GM06990 (cell line): ENCODE data around the gene SNTG2.

Experiments
- DNase-seq: peaks from one replicate; pipeline ENCODE4 v3.0.0-alpha.2; 2011; ENCODE audit not compliant: insufficient read length; ENCODE audit errors: extremely low read depth
- H3K27me3 ChIP-seq: replicated peaks from 2 replicates; pipeline ENCODE4 v1.6.0; 2011; ENCODE audit warnings: low read length; ENCODE audit not compliant: control insufficient read depth, insufficient read depth
- H3K36me3 ChIP-seq: 2 replicates; pipeline ENCODE4 v1.5.1; 2011; ENCODE audit warnings: low read length; ENCODE audit not compliant: control insufficient read depth, insufficient read depth
- H3K4me3 ChIP-seq: replicated peaks from 2 replicates; pipeline ENCODE4 v1.5.1; 2011; ENCODE audit warnings: low read depth, mild to moderate bottlenecking, control low read depth, low read length
- TF ChIP-seq, protein P1 (sequence below): IDR thresholded peaks from 2 replicates; pipeline ENCODE4 v1.5.1; 2011; ENCODE audit warnings: low read length, control low read depth, mild to moderate bottlenecking, inconsistent platforms; ENCODE audit not compliant: insufficient read depth, poor library complexity, severe bottlenecking

Gene SNTG2

GRCh38 chr2:1053786-1054185 is 103.1 kb downstream of the SNTG2 start:
- Histone ChIP-seq H3K4me3 (no peak overlapping the region), H3K27me3 (no peaks in the 10 kb centered on the region), H3K36me3 (no peaks in the 10 kb centered on the region)
- TF ChIP-seq, protein P1, sequence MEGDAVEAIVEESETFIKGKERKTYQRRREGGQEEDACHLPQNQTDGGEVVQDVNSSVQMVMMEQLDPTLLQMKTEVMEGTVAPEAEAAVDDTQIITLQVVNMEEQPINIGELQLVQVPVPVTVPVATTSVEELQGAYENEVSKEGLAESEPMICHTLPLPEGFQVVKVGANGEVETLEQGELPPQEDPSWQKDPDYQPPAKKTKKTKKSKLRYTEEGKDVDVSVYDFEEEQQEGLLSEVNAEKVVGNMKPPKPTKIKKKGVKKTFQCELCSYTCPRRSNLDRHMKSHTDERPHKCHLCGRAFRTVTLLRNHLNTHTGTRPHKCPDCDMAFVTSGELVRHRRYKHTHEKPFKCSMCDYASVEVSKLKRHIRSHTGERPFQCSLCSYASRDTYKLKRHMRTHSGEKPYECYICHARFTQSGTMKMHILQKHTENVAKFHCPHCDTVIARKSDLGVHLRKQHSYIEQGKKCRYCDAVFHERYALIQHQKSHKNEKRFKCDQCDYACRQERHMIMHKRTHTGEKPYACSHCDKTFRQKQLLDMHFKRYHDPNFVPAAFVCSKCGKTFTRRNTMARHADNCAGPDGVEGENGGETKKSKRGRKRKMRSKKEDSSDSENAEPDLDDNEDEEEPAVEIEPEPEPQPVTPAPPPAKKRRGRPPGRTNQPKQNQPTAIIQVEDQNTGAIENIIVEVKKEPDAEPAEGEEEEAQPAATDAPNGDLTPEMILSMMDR = no peak
- DNase-seq = no peak

DNA sequence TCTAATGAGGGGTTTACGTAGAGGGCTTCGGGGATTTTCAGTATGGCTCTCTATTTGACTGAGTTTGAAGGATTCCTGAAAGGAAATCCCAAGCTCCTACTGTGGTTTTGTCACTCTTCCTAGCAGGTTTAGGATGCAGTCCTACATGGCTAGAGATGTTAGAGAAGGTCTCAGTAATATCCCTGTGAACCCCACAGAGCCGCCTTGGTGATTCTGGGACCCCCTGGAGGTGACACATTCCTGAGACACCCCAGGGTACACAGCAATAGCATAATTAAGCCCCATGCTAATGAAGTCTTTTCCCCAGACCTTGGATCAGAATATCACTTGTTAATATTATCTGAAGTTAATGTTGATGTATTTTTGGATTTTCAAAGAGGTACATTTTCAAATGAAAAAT is 103.8 kb downstream of the SNTG2 start:
- H3K36me3 ChIP-seq = no peaks in the 10 kb centered on the region
- TF ChIP-seq, protein P1 = no peak
- DNase-seq = no peak
- no peak overlapping the region for H3K4me3 ChIP-seq
- no peaks in the 10 kb centered on the region for H3K27me3 ChIP-seq

- Histone ChIP-seq H3K27me3 (no peaks in the 10 kb centered on the region), H3K36me3 (no peaks in the 10 kb centered on the region), H3K4me3 (no peak overlapping the region)
- TF ChIP-seq, protein P1 = no peak
- no peak for DNase-seq
Measured at GRCh38 chr2:1055014-1055595, 104.5 kb downstream of the SNTG2 start.

DNA sequence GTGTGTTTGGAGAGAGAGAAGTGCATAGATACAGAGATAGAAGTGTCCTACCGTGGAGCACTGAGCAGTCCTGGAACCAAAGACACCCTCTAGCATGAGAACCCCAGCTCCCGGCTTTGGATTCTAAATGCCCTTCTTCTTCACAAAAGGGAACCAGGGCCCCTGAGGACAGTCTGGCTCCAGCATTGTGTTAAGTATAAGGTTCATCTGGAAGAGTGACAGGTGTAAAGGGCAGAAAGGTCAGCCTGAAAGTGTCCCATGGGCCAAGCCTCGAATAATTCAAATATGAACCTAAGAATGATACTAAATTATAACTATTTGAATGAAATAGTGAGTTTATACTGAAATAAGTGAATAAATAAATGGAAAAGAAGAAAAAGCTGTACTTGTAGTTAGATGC is 109.7 kb downstream of the SNTG2 start:
- TF ChIP-seq, protein P1 = no peak
- DNase-seq = no peak
- Histone ChIP-seq H3K36me3 (no peaks in the 10 kb centered on the region), H3K27me3 (no peaks in the 10 kb centered on the region), H3K4me3 (no peak overlapping the region)

DNA sequence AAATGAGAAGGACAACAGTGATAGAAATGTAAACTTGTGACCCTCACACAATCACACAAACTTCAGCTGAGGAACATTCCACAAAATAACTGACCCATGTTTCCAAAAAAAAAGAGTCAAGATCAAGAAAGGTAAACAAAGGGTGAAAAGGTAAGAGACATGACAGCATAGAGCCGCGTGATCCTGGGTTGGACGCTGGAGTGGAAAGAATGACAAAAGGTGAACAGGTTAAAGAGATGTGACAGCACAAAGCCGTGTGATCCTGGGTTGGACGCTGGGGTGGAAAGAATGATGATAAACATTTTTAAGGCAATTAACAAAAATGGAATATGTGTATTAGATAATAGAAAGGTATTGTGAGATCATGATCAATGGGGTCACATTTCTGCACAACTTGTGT is 110.3 kb downstream of the SNTG2 start:
- H3K4me3 ChIP-seq = no peak overlapping the region
- H3K36me3 ChIP-seq = no peaks in the 10 kb centered on the region
- DNase-seq = no peak
- no peaks in the 10 kb centered on the region for H3K27me3 ChIP-seq
- TF ChIP-seq, protein P1 = no peak

GRCh38 chr2:1068241-1068640 is 117.6 kb downstream of the SNTG2 start:
- DNase-seq = no peak
- H3K4me3 ChIP-seq = no peak overlapping the region
- no peaks in the 10 kb centered on the region for H3K36me3 ChIP-seq
- TF ChIP-seq, protein P1 = no peak
- H3K27me3 ChIP-seq = no peaks in the 10 kb centered on the region
